GM04504 (cell line): ENCODE measurements around the gene DPP10.

ENCODE experiments used
- DNase-seq: peaks from one replicate; pipeline ENCODE4 v3.0.0-alpha.2; 2012; ENCODE audit warnings: low read depth

The DPP10 gene

DNA sequence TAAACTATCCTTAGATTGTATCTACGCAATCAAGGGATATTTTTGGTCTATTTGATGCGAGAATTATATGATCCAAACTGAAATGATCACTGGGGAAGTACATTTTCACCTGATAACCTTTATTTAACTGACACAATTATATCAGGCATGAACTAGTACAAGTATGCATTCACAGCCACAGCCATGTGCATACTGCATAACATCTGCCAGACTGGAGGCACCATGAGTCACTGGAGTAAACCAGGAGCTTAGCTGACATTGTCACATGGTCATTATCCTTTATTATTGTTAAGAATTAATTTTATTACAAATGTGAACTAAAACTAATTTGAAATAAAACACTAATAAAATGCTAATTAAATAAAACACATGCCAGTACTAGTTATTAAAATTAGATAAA, 1127.1 kb downstream of the DPP10 start:
- no peak for DNase-seq

DNA sequence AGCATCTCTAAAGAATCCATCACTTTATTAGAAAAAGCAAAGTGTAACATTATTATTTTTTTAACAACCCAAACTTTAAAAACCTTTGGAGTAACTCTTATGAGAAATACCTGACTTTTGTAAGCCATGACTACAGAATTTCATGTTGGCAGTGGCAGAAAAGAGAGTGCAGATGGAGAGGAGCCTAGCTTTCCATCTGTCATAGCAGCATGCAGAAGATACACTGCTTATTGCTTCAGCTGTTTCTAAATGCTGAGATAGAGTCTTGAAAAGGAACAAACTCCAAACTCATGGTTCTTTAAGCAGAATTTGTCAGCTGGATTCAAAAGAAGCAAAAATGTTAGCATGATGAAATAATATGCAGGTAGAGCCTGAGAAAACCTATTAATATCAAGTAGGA, 1130.3 kb downstream of the DPP10 start:
- no peak for DNase-seq

- DNase-seq = no peak
Measured at GRCh38 chr2:115573756-115574155, 1131.3 kb downstream of the DPP10 start.

DNA sequence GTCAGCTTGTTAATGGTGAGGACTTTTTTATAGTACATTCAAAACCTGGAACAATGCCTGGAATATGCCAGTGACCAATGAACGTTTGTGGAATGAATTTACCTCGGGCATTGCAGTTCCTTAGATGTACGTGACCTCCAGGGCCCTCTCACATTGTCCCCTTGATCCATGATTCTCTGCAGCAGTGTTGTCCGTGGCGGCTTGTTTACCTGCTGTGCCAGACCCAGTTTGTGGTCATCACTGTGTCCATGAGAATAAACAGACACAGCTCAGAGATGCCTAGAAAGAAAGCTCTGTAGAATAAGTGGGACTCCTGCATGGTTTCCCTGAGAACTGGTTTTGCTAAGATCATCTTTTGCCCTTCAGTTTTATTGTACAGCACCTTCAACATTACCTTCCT, 1132.2 kb downstream of the DPP10 start:
- no peak for DNase-seq

DNA sequence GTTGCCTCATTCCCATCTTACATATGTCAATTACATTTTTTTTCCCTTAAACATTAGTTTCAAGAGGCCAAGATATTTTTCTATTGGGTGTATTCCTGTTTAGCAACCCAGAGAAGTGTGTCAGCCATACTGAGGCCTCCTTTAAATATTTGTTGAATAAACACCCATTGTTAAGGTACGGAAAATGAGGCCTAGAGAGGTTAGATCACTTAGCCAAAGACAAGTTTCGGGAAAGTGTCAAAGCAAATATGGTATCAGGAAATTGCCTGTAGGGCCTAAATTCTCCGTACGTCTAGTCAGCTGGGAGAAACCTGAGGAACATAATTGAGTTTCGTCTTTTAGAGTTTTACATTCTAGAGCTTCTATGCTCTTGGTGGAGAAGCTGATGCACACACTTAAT, 1138.3 kb downstream of the DPP10 start:
- DNase-seq = no peak

GRCh38 chr2:115584507-115584906, 1142.1 kb downstream of the DPP10 start:
- no peak for DNase-seq

DNA sequence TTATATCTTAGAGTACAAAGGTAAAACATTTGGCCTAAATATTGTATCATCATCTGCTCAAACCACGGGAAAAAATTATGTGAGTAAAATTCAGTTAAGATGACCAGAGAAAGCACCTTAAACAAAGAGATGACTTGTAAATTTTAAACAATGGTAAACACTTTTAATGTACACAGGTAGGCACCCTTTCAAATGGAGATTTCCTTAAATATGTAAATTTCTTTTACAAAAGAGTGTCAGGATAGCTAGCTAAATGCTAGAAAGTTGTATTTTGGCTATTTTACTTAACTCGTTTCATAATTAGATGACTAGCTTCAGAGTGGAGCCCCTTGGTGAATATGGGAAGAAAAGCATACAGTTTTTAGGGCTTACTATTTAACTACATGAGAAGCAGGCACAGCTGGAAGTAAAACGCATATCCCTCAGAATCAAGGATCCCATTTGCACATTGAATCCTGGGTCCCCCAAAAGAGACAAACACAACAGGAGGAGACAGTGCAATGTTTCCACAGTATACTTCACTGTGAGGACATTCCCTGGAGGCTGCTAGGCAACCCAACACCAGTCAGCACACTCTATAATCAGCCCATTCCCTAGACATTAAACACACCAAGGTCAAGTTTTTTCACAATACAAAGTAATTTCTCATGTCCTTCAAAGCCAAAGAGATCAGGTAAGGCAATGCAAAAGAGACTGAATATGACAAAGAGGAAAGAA, 1154.4 kb downstream of the DPP10 start:
- no peak for DNase-seq

GRCh38 chr2:115603285-115603684, 1160.8 kb downstream of the DPP10 start:
- DNase-seq = no peak

DNA sequence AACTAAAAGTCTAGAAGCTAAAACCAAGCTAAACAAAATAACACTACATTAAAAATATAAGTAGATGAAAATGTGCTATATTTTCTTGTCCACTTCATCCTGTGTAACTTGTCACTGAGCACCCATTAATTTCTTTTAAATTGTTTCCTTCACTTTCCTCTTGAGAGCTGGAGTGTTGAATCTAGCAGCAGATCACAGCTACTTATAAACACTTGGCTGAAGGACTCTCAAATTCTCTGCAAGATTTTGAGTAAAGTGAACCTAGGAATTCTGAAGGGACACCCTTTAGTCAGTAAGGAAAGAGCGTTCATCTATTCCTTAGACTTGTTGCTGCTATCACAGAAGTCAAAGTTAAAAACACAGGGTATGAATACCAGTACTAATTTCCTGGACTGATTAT, 1163.9 kb downstream of the DPP10 start:
- no peak for DNase-seq

DNA sequence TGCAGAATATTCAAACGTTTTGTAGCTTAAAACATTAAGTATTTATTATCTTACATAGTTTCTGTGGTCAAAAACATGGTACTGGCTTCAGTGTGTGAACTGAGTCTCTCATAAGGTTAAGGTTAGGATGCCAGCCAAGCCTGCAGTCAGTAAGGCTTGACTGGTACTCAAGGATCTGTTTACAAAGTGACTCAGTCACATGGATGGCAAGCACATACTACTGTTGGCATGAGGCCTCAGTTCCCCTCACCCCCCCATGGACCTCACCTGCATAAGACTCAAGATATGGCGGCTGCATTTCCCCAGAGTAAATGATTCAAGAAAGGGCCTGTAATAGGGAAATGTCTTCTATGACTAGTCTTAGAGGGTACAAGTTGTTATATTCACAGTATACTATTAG, 1167.5 kb downstream of the DPP10 start:
- no peak for DNase-seq

- no peak for DNase-seq
Measured at GRCh38 chr2:115610888-115611287, 1168.4 kb downstream of the DPP10 start.

DNA sequence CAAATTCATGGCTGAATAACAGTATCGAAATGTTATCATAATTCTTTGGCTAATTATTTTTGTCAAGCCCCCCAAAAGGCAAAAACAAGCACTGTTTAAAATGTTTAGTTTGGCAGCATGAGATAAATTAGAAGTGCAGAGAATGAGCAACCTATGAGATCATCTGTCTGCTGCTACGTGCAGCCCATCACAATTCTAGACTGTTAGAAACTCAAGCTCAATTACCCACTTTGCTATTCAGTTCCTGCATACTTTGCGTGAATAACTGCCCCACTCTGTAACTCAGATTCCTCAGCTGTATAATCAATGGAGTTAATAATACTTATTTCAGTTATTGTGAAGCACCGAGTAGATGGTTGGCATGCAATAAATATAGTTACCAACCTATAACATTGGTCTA, 1181.9 kb downstream of the DPP10 start:
- DNase-seq = no peak

GRCh38 chr2:115634578-115634977, 1192.1 kb downstream of the DPP10 start:
- no peak for DNase-seq

- no peak for DNase-seq
Measured at GRCh38 chr2:115635430-115635829, 1193.0 kb downstream of the DPP10 start.

DNA sequence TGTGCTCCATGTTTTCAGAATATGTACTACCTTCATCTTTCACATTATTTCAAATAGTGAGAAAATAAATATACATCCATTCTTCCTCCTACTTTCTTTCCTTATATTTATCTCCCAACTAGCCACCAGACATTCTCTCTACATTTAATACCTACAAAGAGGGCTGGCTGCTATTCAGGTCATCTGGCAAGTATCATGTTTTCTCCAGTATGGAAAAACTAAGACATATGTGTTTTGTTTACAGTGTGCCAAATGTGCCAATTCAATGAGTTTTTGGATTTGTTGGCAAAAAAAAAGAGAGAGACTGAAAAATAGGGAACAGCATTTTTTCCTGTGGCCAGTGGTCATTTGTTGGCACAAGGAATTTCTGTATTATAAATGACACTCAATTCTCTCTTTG, 1207.3 kb downstream of the DPP10 start:
- DNase-seq = no peak

DNA sequence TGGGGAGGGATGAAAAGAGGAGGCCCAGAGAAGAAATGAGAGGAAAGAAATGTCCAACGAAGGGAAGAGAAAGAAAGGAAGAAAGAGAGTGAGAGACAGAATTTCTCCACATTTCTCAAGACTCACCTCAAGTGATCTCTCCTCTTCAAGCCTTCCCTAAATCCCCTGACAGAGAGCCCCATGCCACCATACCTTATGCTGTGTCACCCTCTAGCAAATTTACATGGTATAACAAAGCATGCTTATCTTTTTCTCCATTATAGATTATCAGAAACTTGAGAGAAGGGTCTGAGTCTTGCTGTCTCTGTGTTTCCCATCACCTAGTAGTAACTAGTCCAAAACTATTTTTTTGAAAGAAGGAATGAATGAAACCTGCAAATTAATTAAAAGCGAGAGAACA, 1208.4 kb downstream of the DPP10 start:
- no peak for DNase-seq

DNA sequence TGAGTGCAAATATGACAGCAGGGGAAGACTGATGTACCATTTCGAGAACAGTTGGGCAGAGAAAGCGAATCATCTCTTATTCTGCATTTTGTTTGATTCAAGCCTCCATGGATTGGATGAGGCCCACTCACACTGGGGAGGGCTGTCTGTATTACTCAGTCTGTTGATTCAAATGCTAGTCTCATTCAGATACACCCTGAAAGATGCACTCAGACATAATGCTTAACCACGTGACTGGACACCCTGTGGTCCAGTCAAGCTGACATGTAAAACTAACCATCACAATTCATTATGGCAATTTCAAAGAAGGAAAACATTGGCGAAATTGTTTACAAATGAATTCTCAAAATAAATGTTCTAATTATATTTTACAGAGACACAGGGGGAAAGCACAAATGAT, 1210.2 kb downstream of the DPP10 start:
- no peak for DNase-seq

- no peak for DNase-seq
Measured at GRCh38 chr2:115654362-115654761, 1211.9 kb downstream of the DPP10 start.

DNA sequence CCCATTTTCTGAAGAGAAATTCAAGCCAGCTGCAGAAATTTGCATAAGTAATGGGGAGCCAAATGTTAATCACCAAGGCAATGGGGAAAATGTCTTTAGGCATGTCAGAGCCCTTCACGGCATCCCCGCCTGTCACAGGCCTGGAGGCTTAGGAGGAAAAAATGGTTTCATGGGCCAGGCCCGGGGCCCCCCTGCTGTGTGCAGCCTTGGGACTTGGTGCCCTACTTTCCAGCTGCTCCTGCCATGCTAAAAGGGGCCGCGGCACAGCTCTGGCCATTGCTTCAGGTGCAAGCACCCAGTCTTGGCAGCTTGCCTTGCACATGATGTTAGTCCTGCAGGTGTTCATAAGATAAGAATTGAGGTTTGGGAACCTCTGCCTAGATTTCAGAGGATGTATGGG, 1235.7 kb downstream of the DPP10 start:
- DNase-seq = no peak

DNA sequence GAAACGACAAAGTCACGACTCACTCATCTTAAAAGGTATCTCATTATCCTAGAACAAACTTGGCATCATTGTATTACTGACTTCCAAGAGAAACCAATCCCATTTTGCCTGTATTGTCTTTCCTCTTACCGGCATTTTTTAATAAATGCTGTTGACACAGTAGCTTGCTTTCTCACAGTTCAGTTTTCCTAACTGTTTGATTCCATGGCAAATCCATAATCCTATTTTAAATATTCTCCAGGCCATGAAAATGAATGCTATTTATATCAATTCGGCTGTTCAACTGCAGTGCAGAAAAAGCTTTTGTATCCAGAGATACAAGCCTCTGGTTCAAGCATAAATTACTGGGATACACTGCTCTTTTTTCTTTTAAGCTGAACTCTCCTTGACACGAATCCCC, 1241.9 kb downstream of the DPP10 start:
- DNase-seq = no peak

- DNase-seq = no peak
Measured at GRCh38 chr2:115691409-115691808, 1249.0 kb downstream of the DPP10 start.

GRCh38 chr2:115694651-115695050, 1252.2 kb downstream of the DPP10 start:
- DNase-seq = no peak

DNA sequence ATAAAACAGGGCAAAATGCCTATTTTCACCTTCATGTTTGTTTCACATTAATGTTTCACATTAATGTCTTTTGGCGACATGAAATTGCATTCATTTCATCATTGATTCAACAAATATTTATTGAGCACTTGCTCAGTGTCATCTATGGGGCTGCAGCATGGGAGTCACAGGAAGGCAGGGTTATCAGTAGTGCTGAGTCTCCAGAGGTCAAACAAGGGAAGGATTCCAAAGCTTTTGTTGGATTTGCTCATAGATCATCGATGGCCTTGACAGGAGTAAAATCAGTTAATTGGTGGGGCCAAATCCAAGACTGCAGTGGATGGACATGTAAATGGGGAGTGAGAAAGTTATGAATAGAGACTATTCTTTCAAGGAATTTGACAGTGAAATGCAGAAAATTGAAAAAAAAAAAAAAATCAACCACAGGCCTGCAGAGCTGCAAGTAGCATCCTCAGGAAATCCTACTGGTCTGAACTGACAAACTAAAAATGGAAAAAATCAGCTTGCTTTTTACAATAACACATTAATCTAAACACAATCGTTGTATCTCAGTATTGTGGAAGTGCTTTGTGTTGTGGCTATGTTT, 1290.8 kb downstream of the DPP10 start:
- no peak for DNase-seq

- no peak for DNase-seq
Measured at GRCh38 chr2:115738111-115738510, 1295.7 kb downstream of the DPP10 start.
